Liver (tissue), 9 donors: ENCODE measurements around the gene ARHGAP10. TPM values are rescaled to one million over a fixed set of nuclear protein-coding genes. Genes with fewer than 3 reads are reported as not detected.

Experiments used
- DNase-seq: peaks from one replicate; pipeline ENCODE4 v3.0.0-alpha.2; 2017; ENCODE audit warnings: low spot score
- H3K27ac ChIP-seq, 2 donors: one replicate each; pipeline ENCODE4 v1.7.0; 2013; ENCODE audit warnings: inconsistent platforms in 2 of 2, low read length in 2 of 2, control low read depth in 1 of 2, low read depth in 1 of 2, mild to moderate bottlenecking in 1 of 2
- H3K27me3 ChIP-seq, 4 donors: one replicate each; pipeline versions ENCODE4 v1.6.1 to v1.7.0; 2013; ENCODE audit warnings: low read length in 3 of 4, inconsistent platforms in 1 of 4, mild to moderate bottlenecking in 1 of 4, moderate library complexity in 1 of 4; ENCODE audit not compliant: control insufficient read depth in 4 of 4, insufficient read depth in 4 of 4
- H3K36me3 ChIP-seq, 4 donors: one replicate each; pipeline versions ENCODE4 v1.6.1 to v1.7.0; 2013; ENCODE audit warnings: low read length in 3 of 4, mild to moderate bottlenecking in 3 of 4, low read depth in 1 of 4, moderate library complexity in 1 of 4; ENCODE audit not compliant: control insufficient read depth in 4 of 4, insufficient read depth in 3 of 4
- H3K4me1 ChIP-seq, 4 donors: one replicate each; pipeline versions ENCODE4 v1.6.1 to v1.7.0; 2013; ENCODE audit warnings: low read length in 3 of 4, mild to moderate bottlenecking in 3 of 4, moderate library complexity in 1 of 4; ENCODE audit not compliant: control insufficient read depth in 4 of 4, insufficient read depth in 4 of 4
- H3K4me3 ChIP-seq, 3 donors: one replicate each; pipeline versions ENCODE4 v1.6.1 to v1.7.0; 2013; ENCODE audit warnings: low read length in 3 of 3, control low read depth in 1 of 3, low read depth in 1 of 3, mild to moderate bottlenecking in 1 of 3
- H3K9ac ChIP-seq, 2 donors: one replicate each; pipeline ENCODE4 v1.7.0; 2013; ENCODE audit warnings: low read length in 2 of 2, mild to moderate bottlenecking in 2 of 2, moderate library complexity in 2 of 2, control low read depth in 1 of 2, low read depth in 1 of 2
- H3K9me3 ChIP-seq, 4 donors: one replicate each; pipeline versions ENCODE4 v1.6.1 to v1.7.0; 2013; ENCODE audit warnings: low read length in 3 of 4; ENCODE audit not compliant: control insufficient read depth in 4 of 4
- CTCF ChIP-seq: fragments of 150-350 bp; IDR thresholded peaks from 2 replicates; pipeline ENCODE4 v1.5.1; 2017; ENCODE audit warnings: improper control_type of control experiment, low read depth, low read length; ENCODE audit not compliant: missing input control
- EGR1 ChIP-seq, 2 donors: IDR thresholded peaks; 2 replicates each; pipeline ENCODE4 v1.6.1; 2016 to 2018; ENCODE audit warnings: antibody characterized with exemption in 2 of 2, low read depth in 2 of 2
- FOXA1 ChIP-seq: IDR thresholded peaks from 2 replicates; pipeline ENCODE4 v1.6.1; 2016; ENCODE audit warnings: antibody characterized with exemption
- FOXA2 ChIP-seq: IDR thresholded peaks from 2 replicates; pipeline ENCODE4 v1.6.1; 2016; ENCODE audit warnings: antibody characterized with exemption
- GABPA ChIP-seq, 2 donors: IDR thresholded peaks in 1 of 2; conservative IDR thresholded peaks in 1 of 2; 2 replicates each; pipeline ENCODE4 v1.6.1; 2016; ENCODE audit warnings: antibody characterized with exemption in 2 of 2, mild to moderate bottlenecking in 1 of 2, moderate library complexity in 1 of 2
- HNF4A ChIP-seq, 2 donors: conservative IDR thresholded peaks; 2 replicates each; pipeline ENCODE4 v1.6.1; 2016; ENCODE audit warnings: antibody characterized with exemption in 2 of 2, mild to moderate bottlenecking in 2 of 2
- HNF4G ChIP-seq: IDR thresholded peaks from 2 replicates; pipeline ENCODE4 v1.6.1; 2016; ENCODE audit warnings: antibody characterized with exemption
- JUND ChIP-seq, 2 donors: IDR thresholded peaks; 2 replicates each; pipeline ENCODE4 v1.6.1; 2016; ENCODE audit warnings: antibody characterized with exemption in 2 of 2
- MAX ChIP-seq: IDR thresholded peaks from 2 replicates; pipeline ENCODE4 v1.6.1; 2016; ENCODE audit warnings: antibody characterized with exemption
- NR2F2 ChIP-seq: IDR thresholded peaks from 2 replicates; pipeline ENCODE4 v1.6.1; 2016; ENCODE audit warnings: antibody characterized with exemption
- RAD21 ChIP-seq, 2 donors: IDR thresholded peaks; 2 replicates each; pipeline ENCODE4 v1.6.1; 2016; ENCODE audit warnings: antibody characterized with exemption in 2 of 2, mild to moderate bottlenecking in 2 of 2
- REST ChIP-seq: IDR thresholded peaks from 2 replicates; pipeline ENCODE4 v1.6.1; 2016; ENCODE audit warnings: antibody characterized with exemption, mild to moderate bottlenecking
- RXRA ChIP-seq, 2 donors: IDR thresholded peaks; 2 replicates each; pipeline ENCODE4 v1.6.1; 2017 to 2018; ENCODE audit warnings: antibody characterized with exemption in 2 of 2, mild to moderate bottlenecking in 1 of 2
- SP1 ChIP-seq: IDR thresholded peaks from 2 replicates; pipeline ENCODE4 v1.6.1; 2018; ENCODE audit warnings: antibody characterized with exemption, mild to moderate bottlenecking
- TAF1 ChIP-seq: conservative IDR thresholded peaks from 2 replicates; pipeline ENCODE4 v1.6.1; 2016; ENCODE audit warnings: antibody characterized with exemption, mild to moderate bottlenecking
- YY1 ChIP-seq: IDR thresholded peaks from 2 replicates; pipeline ENCODE4 v1.6.1; 2016; ENCODE audit warnings: antibody characterized with exemption, mild to moderate bottlenecking
- ZBTB33 ChIP-seq: IDR thresholded peaks from 2 replicates; pipeline ENCODE4 v1.6.1; 2016; ENCODE audit warnings: antibody characterized with exemption
- WGBS: extraction: QIAGEN DNeasy Blood & Tissue Kit; methylation state at CpG from one replicate; pipeline ENCODE4 v1.1.7; 2013; 5-methylcytosine and 5-hydroxymethylcytosine counted together
- polyA plus RNA-seq, 2 donors: library from polyadenylated mRNA; stranded (reverse) in 1 of 2; unstranded in 1 of 2; fragments of 200-250 nt in 1 of 2; fragments of >200 nt in 1 of 2; fragmentation: Nextera tagmentation in 1 of 2; extraction: Ambion mirVana in 1 of 2; gene quantifications; one replicate each; pipeline versions ENCODE4 v1.2.1 to v1.2.3, GENCODE V29; 2013 to 2015
- total RNA-seq, 2 donors: library from RNA; depleted of rRNA; stranded (reverse); fragments of >200 nt; gene quantifications; one replicate each; pipeline ENCODE4 v1.2.3, GENCODE V29; 2014
- donor health status: healthy.
- donor health status: healthy.
- donor health status: healthy.
- donor health status: healthy.
- donor health status: healthy.

Gene ARHGAP10
- total and polyA plus RNA-seq, 4 donors: 1.5 to 13.0 (median 4.3) TPM

GRCh38 chr4:147689067-147689466 lies 42.8 kb upstream of the ARHGAP10 start:
- Histone ChIP-seq H3K36me3 (no peaks in the 10 kb centered on the region), H3K27ac (no peak overlapping the region), H3K9me3 (no peaks in the 10 kb centered on the region), H3K9ac (no peak overlapping the region), H3K27me3 (no peaks in the 10 kb centered on the region), H3K4me3 (no peak overlapping the region), H3K4me1 (peaks cover 0 to 9% (median 4%) of the 10 kb centered on the region in 4 donors)
- no peak for DNase-seq
- WGBS: 62% methylated on average over 4 of the region's 4 CpGs
- TF ChIP-seq NR2F2 (no peak), FOXA2 (no peak), RAD21 (IDR thresholded peaks at IDR 0.05) (no peak), GABPA (IDR thresholded peaks at IDR 0.05 in 1 of 2, conservative IDR thresholded peaks at IDR 0.05 in 1 of 2) (no peak), MAX (no peak), YY1 (no peak), HNF4G (no peak), EGR1 (IDR thresholded peaks at IDR 0.05; ENCODE audit: low read depth in 2 of 2) (no peak), JUND (IDR thresholded peaks at IDR 0.05) (no peak)

- WGBS: 82% methylated on average over 2 of the region's 2 CpGs
- TF ChIP-seq CTCF: no peak
- no peak for TF ChIP-seq HNF4G
- no peak for TF ChIP-seq FOXA1
- TF ChIP-seq RAD21 (IDR thresholded peaks at IDR 0.05): no peak
- TF ChIP-seq MAX: no peak
- TF ChIP-seq TAF1: no peak
- TF ChIP-seq REST: no peak
- no peak for TF ChIP-seq SP1
- H3K4me1 ChIP-seq: no peaks in the 10 kb centered on the region
- H3K9me3 ChIP-seq: no peaks in the 10 kb centered on the region
- no peak overlapping the region for H3K9ac ChIP-seq
- no peak overlapping the region for H3K27ac ChIP-seq
- peaks cover 0 to 2% (median 0%) of the 10 kb centered on the region in 4 donors for H3K27me3 ChIP-seq
- DNase-seq: no peak
- no peak overlapping the region for H3K4me3 ChIP-seq
- no peaks in the 10 kb centered on the region for H3K36me3 ChIP-seq
Measured at GRCh38 chr4:147691820-147692219, 40.1 kb upstream of the ARHGAP10 start.

GRCh38 chr4:147693218-147693617 lies 38.7 kb upstream of the ARHGAP10 start:
- Histone ChIP-seq H3K9ac (no peak overlapping the region), H3K36me3 (no peaks in the 10 kb centered on the region), H3K4me3 (no peak overlapping the region), H3K27ac (no peak overlapping the region), H3K9me3 (no peaks in the 10 kb centered on the region), H3K4me1 (no peaks in the 10 kb centered on the region), H3K27me3 (peaks cover 0 to 4% (median 1%) of the 10 kb centered on the region in 4 donors)
- no peak for DNase-seq
- 74% methylated on average over 3 of the region's 3 CpGs for WGBS
- TF ChIP-seq ZBTB33 (no peak), CTCF (no peak), RAD21 (IDR thresholded peaks at IDR 0.05) (no peak), YY1 (no peak), MAX (no peak), GABPA (IDR thresholded peaks at IDR 0.05 in 1 of 2, conservative IDR thresholded peaks at IDR 0.05 in 1 of 2) (no peak), HNF4A (conservative IDR thresholded peaks at IDR 0.05) (no peak), RXRA (IDR thresholded peaks at IDR 0.05) (no peak), FOXA1 (no peak), NR2F2 (no peak)
